C4-2B (cell line): ENCODE measurements around the gene TBC1D10A.

Experiments used
- CTCF ChIP-seq: fragments of 450-650 bp; conservative IDR thresholded peaks from 2 replicates; pipeline ENCODE4 v1.5.1; 2017; ENCODE audit warnings: mild to moderate bottlenecking
- ZFX ChIP-seq: fragments of 450-650 bp; IDR thresholded peaks from 2 replicates; pipeline ENCODE4 v1.6.1; 2017

GRCh38 chr22:30324014-30324730 lies 2.6 kb downstream of the TBC1D10A start:
- TF ChIP-seq CTCF (no peak), ZFX (no peak)
